Type B pancreatic cell (in vitro differentiated cells): Measurements from ENCODE around the gene ARSG. TPM values are rescaled to one million over a fixed set of nuclear protein-coding genes. Genes with fewer than 3 reads are reported as not detected.

Experiments
- DNase-seq: peaks from one replicate; pipeline ENCODE4 v3.0.0; 2021; ENCODE audit warnings: mixed read lengths; ENCODE audit not compliant: unreplicated experiment; ENCODE audit errors: extremely low spot score
- H3K27ac Mint-ChIP-seq: 2 replicates; pipeline ENCODE4 v1.8.0; 2021; ENCODE audit warnings: mild to moderate bottlenecking, mixed read lengths
- H3K27me3 Mint-ChIP-seq: 2 replicates; pipeline ENCODE4 v1.8.0; 2021; ENCODE audit warnings: mixed read lengths
- H3K36me3 Mint-ChIP-seq: 2 replicates; pipeline ENCODE4 v1.8.0; 2021; ENCODE audit warnings: mixed read lengths
- H3K4me1 Mint-ChIP-seq: one replicate; pipeline ENCODE4 v1.8.0; 2021; ENCODE audit warnings: mixed read lengths; ENCODE audit not compliant: unreplicated experiment
- H3K4me3 Mint-ChIP-seq: 2 replicates; pipeline ENCODE4 v1.8.0; 2021; ENCODE audit warnings: mild to moderate bottlenecking, mixed read lengths
- H3K9me3 Mint-ChIP-seq: 2 replicates; pipeline ENCODE4 v1.8.0; 2021; ENCODE audit warnings: mixed read lengths
- CTCF ChIP-seq: fragments of 200-600 bp; sonication (generic); conservative IDR thresholded peaks from 2 replicates; pipeline ENCODE4 v1.5.0; 2021; ENCODE audit warnings: antibody characterized with exemption, mild to moderate bottlenecking
- total RNA-seq: library from RNA; stranded (reverse); gene quantifications from 2 replicates; pipeline ENCODE4 v1.2.1, GENCODE V29; 2021; ENCODE audit warnings: low replicate concordance

ARSG gene
- total RNA-seq, 1 donor from 2014 or later, result 4.1 TPM

GRCh38 chr17:68298601-68299000, 7.3 kb downstream of the ARSG start:
- no peak overlapping the region for H3K27ac Mint-ChIP-seq
- peaks cover 8% of the 10 kb centered on the region for H3K4me1 Mint-ChIP-seq
- no peak overlapping the region for H3K4me3 Mint-ChIP-seq
- no peaks in the 10 kb centered on the region for H3K36me3 Mint-ChIP-seq
- no peak for TF ChIP-seq CTCF
- H3K27me3 Mint-ChIP-seq, result peaks cover 11% of the 10 kb centered on the region
- no peak for DNase-seq
- no peaks in the 10 kb centered on the region for H3K9me3 Mint-ChIP-seq

GRCh38 chr17:68299817-68300216, 8.5 kb downstream of the ARSG start:
- no peak for TF ChIP-seq CTCF
- Mint-ChIP-seq H3K36me3 (no peaks in the 10 kb centered on the region), H3K27ac (no peak overlapping the region), H3K9me3 (no peaks in the 10 kb centered on the region), H3K27me3 (peaks cover 3% of the 10 kb centered on the region), H3K4me3 (no peak overlapping the region), H3K4me1 (peaks cover 8% of the 10 kb centered on the region)
- DNase-seq, result no peak

- Mint-ChIP-seq H3K27ac (peak overlapping the region; percentile 57), H3K4me3 (no peak overlapping the region), H3K27me3 (no peaks in the 10 kb centered on the region), H3K4me1 (peaks cover 8% of the 10 kb centered on the region), H3K9me3 (no peaks in the 10 kb centered on the region), H3K36me3 (no peaks in the 10 kb centered on the region)
- TF ChIP-seq CTCF, result no peak
- no peak for DNase-seq
Measured at GRCh38 chr17:68301438-68301959, 10.2 kb downstream of the ARSG start.

GRCh38 chr17:68302066-68302564, 10.8 kb downstream of the ARSG start:
- Mint-ChIP-seq H3K36me3 (no peaks in the 10 kb centered on the region), H3K4me1 (peaks cover 8% of the 10 kb centered on the region), H3K27ac (no peak overlapping the region), H3K4me3 (no peak overlapping the region), H3K9me3 (no peaks in the 10 kb centered on the region), H3K27me3 (no peaks in the 10 kb centered on the region)
- TF ChIP-seq CTCF, result no peak
- DNase-seq, result no peak

GRCh38 chr17:68302666-68303065, 11.4 kb downstream of the ARSG start:
- DNase-seq, result no peak
- H3K9me3 Mint-ChIP-seq, result no peaks in the 10 kb centered on the region
- no peak overlapping the region for H3K4me3 Mint-ChIP-seq
- H3K36me3 Mint-ChIP-seq, result no peaks in the 10 kb centered on the region
- no peak overlapping the region for H3K27ac Mint-ChIP-seq
- TF ChIP-seq CTCF, result no peak
- peaks cover 8% of the 10 kb centered on the region for H3K4me1 Mint-ChIP-seq
- no peaks in the 10 kb centered on the region for H3K27me3 Mint-ChIP-seq

- Mint-ChIP-seq H3K9me3 (no peaks in the 10 kb centered on the region), H3K4me1 (peaks cover 8% of the 10 kb centered on the region), H3K27ac (no peak overlapping the region), H3K27me3 (no peaks in the 10 kb centered on the region), H3K4me3 (no peak overlapping the region), H3K36me3 (peaks cover 3% of the 10 kb centered on the region)
- no peak for DNase-seq
- TF ChIP-seq CTCF, result no peak
Measured at GRCh38 chr17:68304706-68305105, 13.4 kb downstream of the ARSG start.
